ENCODE data around the gene FAM184B. TPM values are rescaled to one million over a fixed set of nuclear protein-coding genes. Genes with fewer than 3 reads are reported as not detected.

The FAM184B gene
- total RNA-seq, 1 experiment from 2014 or later: not detected

DNA sequence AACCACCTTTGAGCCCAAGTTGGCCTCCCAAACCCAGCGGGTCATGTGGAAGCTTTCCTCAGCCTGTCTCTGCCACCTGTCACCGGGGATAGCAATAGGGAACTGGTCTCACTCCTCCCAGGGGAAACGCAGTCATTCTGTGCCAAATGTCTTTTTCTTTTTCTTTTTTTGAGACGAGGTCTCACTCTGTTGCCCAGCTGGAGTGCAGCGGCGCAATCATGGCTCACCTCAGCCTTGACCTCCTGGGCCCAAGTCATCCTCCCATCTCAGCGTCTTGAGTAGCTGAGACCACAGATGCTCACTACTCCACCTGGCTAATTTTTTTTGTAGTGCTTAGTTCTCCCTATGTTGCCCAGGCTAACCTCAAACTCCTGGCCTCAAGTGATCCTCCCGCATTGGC is 126.7 kb downstream of the FAM184B start:
- no peak overlapping the region for H3K4me3 Mint-ChIP-seq (ENCODE audit: unreplicated experiment)
- no TSS peak for BruUV-seq (replicated peaks)
- no peaks in the 10 kb centered on the region for H3K4me1 ChIP-seq

DNA sequence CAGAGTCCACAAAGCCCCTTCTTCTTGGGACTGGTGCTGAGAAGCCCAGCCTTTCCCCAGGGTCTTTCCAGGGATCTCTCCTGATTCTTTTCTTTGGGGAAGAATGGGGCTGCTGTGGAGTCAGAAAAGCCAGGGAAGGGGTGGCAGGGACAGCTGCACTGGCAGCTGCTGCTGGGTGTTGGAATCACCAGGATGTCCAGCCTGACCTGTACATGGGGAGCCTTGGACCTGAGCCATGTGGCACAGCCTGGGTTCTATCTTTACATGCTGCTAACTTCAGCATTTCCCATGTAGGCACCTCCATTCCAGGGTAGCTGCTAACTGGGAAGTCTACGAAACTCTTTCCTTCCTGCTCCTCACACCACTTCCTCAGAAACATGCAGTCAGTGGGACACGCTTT is 131.0 kb downstream of the FAM184B start:
- no peak overlapping the region for H3K4me3 ChIP-seq (ENCODE audit: low read depth, low read length)
- no peaks in the 10 kb centered on the region for H3K4me1 ChIP-seq
- no peaks in the 10 kb centered on the region for H3K9me3 ChIP-seq
- Mint-ChIP-seq H3K4me1 (ENCODE audit: low read depth, unreplicated experiment) (no peaks in the 10 kb centered on the region), H3K9me3 (ENCODE audit: unreplicated experiment) (no peaks in the 10 kb centered on the region), H3K36me3 (ENCODE audit: insufficient read depth, unreplicated experiment) (peaks cover 4% of the 10 kb centered on the region), H3K4me3 (ENCODE audit: unreplicated experiment) (no peak overlapping the region), H3K27me3 (ENCODE audit: insufficient read depth, unreplicated experiment) (no peaks in the 10 kb centered on the region), H3K27ac (ENCODE audit: unreplicated experiment) (no peak overlapping the region)
- no peaks in the 10 kb centered on the region for H3K36me3 ChIP-seq (ENCODE audit: control insufficient read depth, insufficient read depth, low read length)
- H3K27me3 ChIP-seq (replicated peaks; ENCODE audit: control insufficient read depth, insufficient read depth, low read length): no peaks in the 10 kb centered on the region; the same call in 1 of the 2 replicates
- no TSS peak for BruUV-seq (replicated peaks)
- no peak for DNase-seq
- intact Hi-C loops (cut with micrococcal nuclease; ENCODE audit: unreplicated experiment): no loop called here
- CTCF ChIA-PET: no interaction called here
- POLR2A ChIA-PET: interaction anchor here (0.5 kb wide), 1 partner anchor 44 kb away, joined by 3 read pairs; no protein-coding TSS in a partner anchor
- no peak for TF ChIP-seq CTCF (IDR thresholded peaks at IDR 0.05; ENCODE audit: insufficient read depth in 1 of 2, low read depth in 1 of 2, low read length in 1 of 2, severe bottlenecking in 1 of 2, unreplicated experiment in 1 of 2)

More for the DNA sequence above, 126.7 kb downstream of the FAM184B start:
- Mint-ChIP-seq H3K27me3 (ENCODE audit: insufficient read depth, unreplicated experiment) (no peaks in the 10 kb centered on the region), H3K9me3 (ENCODE audit: unreplicated experiment) (no peaks in the 10 kb centered on the region), H3K27ac (ENCODE audit: unreplicated experiment) (no peak overlapping the region), H3K4me1 (ENCODE audit: low read depth, unreplicated experiment) (no peaks in the 10 kb centered on the region), H3K36me3 (ENCODE audit: insufficient read depth, unreplicated experiment) (peaks cover 4% of the 10 kb centered on the region)
- intact Hi-C loops (cut with micrococcal nuclease; ENCODE audit: unreplicated experiment): no loop called here
- Histone ChIP-seq H3K36me3 (ENCODE audit: control insufficient read depth, insufficient read depth, low read length) (no peaks in the 10 kb centered on the region), H3K9me3 (no peaks in the 10 kb centered on the region), H3K27me3 (replicated peaks; ENCODE audit: control insufficient read depth, insufficient read depth, low read length) (no peaks in the 10 kb centered on the region; the same call in 1 of the 2 replicates), H3K4me3 (ENCODE audit: low read depth, low read length) (no peak overlapping the region)
- no peak for TF ChIP-seq CTCF (IDR thresholded peaks at IDR 0.05; ENCODE audit: insufficient read depth in 1 of 2, low read depth in 1 of 2, low read length in 1 of 2, severe bottlenecking in 1 of 2, unreplicated experiment in 1 of 2)
- ChIA-PET CTCF (no interaction called here), POLR2A (no interaction called here)
- no peak for DNase-seq

- BruUV-seq (replicated peaks): no TSS peak
Measured at GRCh38 chr4:17647927-17648326, 133.5 kb downstream of the FAM184B start.

More at GRCh38 chr4:17647927-17648326, 133.5 kb downstream of the FAM184B start:
- Histone ChIP-seq H3K4me1 (no peaks in the 10 kb centered on the region), H3K27me3 (replicated peaks; ENCODE audit: control insufficient read depth, insufficient read depth, low read length) (no peaks in the 10 kb centered on the region), H3K4me3 (ENCODE audit: low read depth, low read length) (no peak overlapping the region), H3K36me3 (ENCODE audit: control insufficient read depth, insufficient read depth, low read length) (no peaks in the 10 kb centered on the region), H3K9me3 (no peaks in the 10 kb centered on the region)
- no peaks in the 10 kb centered on the region for H3K4me1 Mint-ChIP-seq (ENCODE audit: low read depth, unreplicated experiment)
- TF ChIP-seq CTCF (IDR thresholded peaks at IDR 0.05; ENCODE audit: insufficient read depth in 1 of 2, low read depth in 1 of 2, low read length in 1 of 2, severe bottlenecking in 1 of 2, unreplicated experiment in 1 of 2): no peak
- no peaks in the 10 kb centered on the region for H3K9me3 Mint-ChIP-seq (ENCODE audit: unreplicated experiment)
- peaks cover 9% of the 10 kb centered on the region for H3K36me3 Mint-ChIP-seq (ENCODE audit: insufficient read depth, unreplicated experiment)
- CTCF ChIA-PET: interaction anchor here (0.6 kb wide), 1 partner anchor 99 kb away, joined by 3 read pairs; no protein-coding TSS in a partner anchor
- H3K27me3 Mint-ChIP-seq (ENCODE audit: insufficient read depth, unreplicated experiment): no peaks in the 10 kb centered on the region
- no peak for DNase-seq
- intact Hi-C loops (cut with micrococcal nuclease; ENCODE audit: unreplicated experiment): no loop called here
- H3K4me3 Mint-ChIP-seq (ENCODE audit: unreplicated experiment): no peak overlapping the region
- no peak overlapping the region for H3K27ac Mint-ChIP-seq (ENCODE audit: unreplicated experiment)
- POLR2A ChIA-PET: no interaction called here
